WTC11 (cell line): ENCODE measurements around the gene TANGO6. TPM values are rescaled to one million over a fixed set of nuclear protein-coding genes. Genes with fewer than 3 reads are reported as not detected.

Experiments used
- ATAC-seq: fragments of 200-7000 bp; cut with Tn5 transposase; 2 replicates; pipeline ENCODE4 v1.10.0; 2021; ENCODE audit warnings: mild to moderate bottlenecking, moderate library complexity
- CTCF ChIA-PET: fragments of 300-600 bp; sonication (Branson Sonifier 250); formaldehyde crosslinking; loops from one replicate; lab custom pipeline; 2021; ENCODE audit warnings: antibody characterized with exemption; lab: Charles Lee
- POLR2A ChIA-PET: fragments of 350-600 bp; sonication (Branson Sonifier 250); formaldehyde crosslinking; loops from one replicate; lab custom pipeline; 2021; ENCODE audit warnings: antibody characterized with exemption; lab: Charles Lee
- DNase-seq: peaks from one replicate; pipeline ENCODE4 v3.0.0; 2021; ENCODE audit warnings: low spot score
- H3K27ac Mint-ChIP-seq: 2 replicates; pipeline ENCODE4 v1.8.0; 2021; ENCODE audit warnings: mixed read lengths
- H3K27me3 Mint-ChIP-seq: 2 replicates; pipeline ENCODE4 v1.8.0; 2021; ENCODE audit warnings: low read depth, mild to moderate bottlenecking, moderate library complexity, mixed read lengths
- H3K36me3 Mint-ChIP-seq: 2 replicates; pipeline ENCODE4 v1.8.0; 2021; ENCODE audit warnings: mixed read lengths
- H3K4me1 Mint-ChIP-seq: 2 replicates; pipeline ENCODE4 v1.8.0; 2022; ENCODE audit warnings: mixed read lengths
- H3K4me3 Mint-ChIP-seq: 2 replicates; pipeline ENCODE4 v1.8.0; 2021; ENCODE audit warnings: mild to moderate bottlenecking, moderate library complexity, mixed read lengths
- H3K9me3 Mint-ChIP-seq: 2 replicates; pipeline ENCODE4 v1.8.0; 2021; ENCODE audit warnings: mixed read lengths
- AFF4 ChIP-seq: sonication (generic); formaldehyde crosslinking; IDR thresholded peaks from 2 replicates; pipeline ENCODE4 v1.8.1; 2023; ENCODE audit warnings: mild to moderate bottlenecking, missing genetic modification reagents, borderline replicate concordance
- ATF6 ChIP-seq: sonication (generic); formaldehyde crosslinking; IDR thresholded peaks from 2 replicates; pipeline ENCODE4 v1.8.1; 2023; ENCODE audit warnings: mild to moderate bottlenecking, missing genetic modification reagents
- FOXK1 ChIP-seq: sonication (generic); formaldehyde crosslinking; IDR thresholded peaks from 2 replicates; pipeline ENCODE4 v1.8.0; 2022; ENCODE audit warnings: mild to moderate bottlenecking, moderate library complexity, missing genetic modification reagents
- FOXP1 ChIP-seq: sonication (generic); formaldehyde crosslinking; IDR thresholded peaks from 2 replicates; pipeline ENCODE4 v1.8.0; 2022; ENCODE audit warnings: missing genetic modification reagents, mild to moderate bottlenecking, moderate library complexity, borderline replicate concordance
- FOXP4 ChIP-seq: sonication (generic); formaldehyde crosslinking; IDR thresholded peaks from 2 replicates; pipeline ENCODE4 v1.8.0; 2022; ENCODE audit warnings: mild to moderate bottlenecking, missing genetic modification reagents
- GABPB1 ChIP-seq: sonication (generic); formaldehyde crosslinking; IDR thresholded peaks from 2 replicates; pipeline ENCODE4 v1.8.1; 2023; ENCODE audit warnings: mild to moderate bottlenecking, missing genetic modification reagents
- JAZF1 ChIP-seq: fragments of 250-450 bp; sonication (Bioruptor Pico); IDR thresholded peaks from 2 replicates; pipeline ENCODE4 v1.9.0; 2021; ENCODE audit warnings: moderate library complexity, mild to moderate bottlenecking, inconsistent platforms
- MXD4 ChIP-seq: fragments of 250-450 bp; sonication (Bioruptor Pico); IDR thresholded peaks from 2 replicates; pipeline ENCODE4 v1.8.0; 2021; ENCODE audit warnings: mild to moderate bottlenecking, moderate library complexity, borderline replicate concordance
- NFE2L1 ChIP-seq: sonication (generic); formaldehyde crosslinking; IDR thresholded peaks from 2 replicates; pipeline ENCODE4 v1.8.1; 2023; ENCODE audit warnings: missing genetic modification reagents
- NR3C1 ChIP-seq: sonication (generic); formaldehyde crosslinking; conservative IDR thresholded peaks from 2 replicates; pipeline ENCODE4 v1.8.1; 2023; ENCODE audit warnings: low read depth, mild to moderate bottlenecking, missing genetic modification reagents
- OVOL2 ChIP-seq: fragments of 250-450 bp; sonication (Bioruptor Pico); IDR thresholded peaks from 2 replicates; pipeline ENCODE4 v1.9.0; 2021; ENCODE audit warnings: mild to moderate bottlenecking, borderline replicate concordance
- SOX15 ChIP-seq: fragments of 250-450 bp; sonication (Bioruptor Pico); IDR thresholded peaks from 2 replicates; pipeline ENCODE4 v1.9.0; 2021; ENCODE audit warnings: mild to moderate bottlenecking
- SP1 ChIP-seq: sonication (generic); formaldehyde crosslinking; conservative IDR thresholded peaks from 2 replicates; pipeline ENCODE4 v1.8.1; 2022; ENCODE audit warnings: missing genetic modification reagents
- TEAD1 ChIP-seq: sonication (generic); formaldehyde crosslinking; IDR thresholded peaks from 2 replicates; pipeline ENCODE4 v1.8.0; 2022; ENCODE audit warnings: mild to moderate bottlenecking, missing genetic modification reagents
- ZNF423 ChIP-seq: fragments of 250-450 bp; sonication (Bioruptor Pico); IDR thresholded peaks from 2 replicates; pipeline ENCODE4 v2.1.2; 2022; ENCODE audit warnings: mild to moderate bottlenecking, moderate library complexity
- total RNA-seq: library from RNA; stranded (reverse); gene quantifications from 3 replicates; pipeline ENCODE4 v1.2.3, GENCODE V29; 2021
- TF ChIP-seq, protein P1 (sequence below): sonication (generic); formaldehyde crosslinking; IDR thresholded peaks from 2 replicates; pipeline ENCODE4 v1.8.1; 2022; ENCODE audit warnings: mild to moderate bottlenecking, missing genetic modification reagents, moderate library complexity, borderline replicate concordance

The TANGO6 gene
- total RNA-seq, 1 experiment from 2014 or later: 15.6 TPM

GRCh38 chr16:69040144-69040909 is 197.0 kb downstream of the TANGO6 start:
- H3K36me3 Mint-ChIP-seq: peaks cover 19% of the 10 kb centered on the region
- ChIA-PET POLR2A (no interaction called here), CTCF (no interaction called here)
- TF ChIP-seq, protein P1, sequence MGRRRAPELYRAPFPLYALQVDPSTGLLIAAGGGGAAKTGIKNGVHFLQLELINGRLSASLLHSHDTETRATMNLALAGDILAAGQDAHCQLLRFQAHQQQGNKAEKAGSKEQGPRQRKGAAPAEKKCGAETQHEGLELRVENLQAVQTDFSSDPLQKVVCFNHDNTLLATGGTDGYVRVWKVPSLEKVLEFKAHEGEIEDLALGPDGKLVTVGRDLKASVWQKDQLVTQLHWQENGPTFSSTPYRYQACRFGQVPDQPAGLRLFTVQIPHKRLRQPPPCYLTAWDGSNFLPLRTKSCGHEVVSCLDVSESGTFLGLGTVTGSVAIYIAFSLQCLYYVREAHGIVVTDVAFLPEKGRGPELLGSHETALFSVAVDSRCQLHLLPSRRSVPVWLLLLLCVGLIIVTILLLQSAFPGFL: no peak
- TF ChIP-seq ATF6 (CRISPR knock-in tag) (no peak), JAZF1 (CRISPR knock-in tag) (no peak), FOXP1 (no peak), SOX15 (no peak), GABPB1 (CRISPR knock-in tag) (peak; percentile 73), AFF4 (CRISPR knock-in tag) (no peak), OVOL2 (CRISPR knock-in tag) (no peak), ZNF423 (CRISPR knock-in tag) (no peak)
- H3K4me3 Mint-ChIP-seq: no peak overlapping the region
- peaks cover 9% of the 10 kb centered on the region for H3K9me3 Mint-ChIP-seq
- no peaks in the 10 kb centered on the region for H3K4me1 Mint-ChIP-seq
- ATAC-seq (no peak), DNase-seq (no peak)
- peak overlapping the region; percentile 61 for H3K27ac Mint-ChIP-seq
- H3K27me3 Mint-ChIP-seq: no peaks in the 10 kb centered on the region

GRCh38 chr16:69048328-69049120 is 205.2 kb downstream of the TANGO6 start:
- CTCF ChIA-PET: interaction anchor here (0.6 to 0.7 kb wide), 3 partner anchors 9 to 1616 kb away, joined by 3 read pairs; no protein-coding TSS in a partner anchor
- Mint-ChIP-seq H3K9me3 (no peaks in the 10 kb centered on the region), H3K27ac (no peak overlapping the region), H3K4me1 (no peaks in the 10 kb centered on the region), H3K36me3 (no peaks in the 10 kb centered on the region), H3K4me3 (no peak overlapping the region), H3K27me3 (no peaks in the 10 kb centered on the region)
- ATAC-seq (no peak), DNase-seq (no peak)
- POLR2A ChIA-PET: interaction anchor here (0.7 kb wide), 1 partner anchor 104 kb away, joined by 4 read pairs; no protein-coding TSS in a partner anchor
- TF ChIP-seq MXD4 (CRISPR knock-in tag) (no peak), NFE2L1 (CRISPR knock-in tag) (no peak), ZNF423 (CRISPR knock-in tag) (no peak), NR3C1 (CRISPR knock-in tag) (no peak), SP1 (no peak), OVOL2 (CRISPR knock-in tag) (no peak), FOXP4 (no peak), FOXK1 (CRISPR knock-in tag) (no peak), TEAD1 (CRISPR knock-in tag) (no peak)
